Omental fat pad (tissue), 4 donors: Measurements from ENCODE around the gene DST. TPM values are rescaled to one million over a fixed set of nuclear protein-coding genes. Genes with fewer than 3 reads are reported as not detected.

Experiments
- ATAC-seq: fragments of 150-250 bp; one replicate; pipeline ENCODE4 v1.9.1; 2016; ENCODE audit warnings: mild to moderate bottlenecking, moderate library complexity; ENCODE audit not compliant: low FRiP score
- DNase-seq: peaks from one replicate; pipeline ENCODE4 v3.0.0-alpha.2; 2019; ENCODE audit warnings: low spot score
- total RNA-seq, 4 donors: library from RNA; depleted of rRNA; stranded (reverse); fragments of >200 nt; gene quantifications; one replicate each; pipeline ENCODE4 v1.1.0, GENCODE V29; 2016
- TF ChIP-seq, protein P1 (sequence below), 3 donors: fragments of 450-650 bp; IDR thresholded peaks; one replicate each; pipeline ENCODE4 v1.5.1; 2016 to 2017; ENCODE audit warnings: antibody characterized with exemption in 3 of 3, mild to moderate bottlenecking in 3 of 3, moderate library complexity in 2 of 3

Gene DST
- total RNA-seq, 4 donors from 2014 or later, result 126 to 371 (median 160) TPM

DNA sequence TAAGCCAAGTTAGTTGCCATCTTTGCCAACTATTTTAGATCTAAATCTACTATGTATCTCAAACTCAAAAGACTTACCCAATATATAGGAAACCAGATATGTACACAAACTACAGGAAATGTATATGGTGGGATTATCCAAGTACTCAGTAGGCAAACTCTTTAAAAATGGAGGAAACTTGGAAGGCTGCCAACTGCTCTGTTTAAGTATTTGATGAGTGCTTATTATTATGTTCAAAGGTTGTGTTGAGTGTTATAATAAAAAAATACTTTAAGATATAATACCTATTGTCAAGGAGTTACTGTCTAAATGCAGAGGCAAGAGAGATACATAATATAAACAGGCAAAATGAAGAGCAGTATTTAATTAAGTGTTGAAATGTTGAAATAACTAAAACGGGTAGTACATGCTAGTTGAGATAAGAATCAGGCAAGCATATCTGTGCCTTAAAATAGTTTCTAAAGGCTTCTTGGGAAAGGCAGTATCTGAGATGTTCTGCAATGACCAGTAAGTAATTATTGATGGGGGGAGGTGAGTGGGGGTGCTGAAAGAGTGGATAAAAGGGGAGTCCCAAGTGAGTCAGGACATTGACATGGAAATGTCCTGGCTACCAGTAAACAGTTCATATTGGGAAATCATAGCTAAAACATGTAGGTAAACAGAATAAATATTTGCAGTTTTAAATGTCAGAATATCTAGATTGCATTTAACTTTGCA is 6.5 kb upstream of the DST start:
- no peak for ATAC-seq
- DNase-seq, result no peak
- TF ChIP-seq, protein P1, sequence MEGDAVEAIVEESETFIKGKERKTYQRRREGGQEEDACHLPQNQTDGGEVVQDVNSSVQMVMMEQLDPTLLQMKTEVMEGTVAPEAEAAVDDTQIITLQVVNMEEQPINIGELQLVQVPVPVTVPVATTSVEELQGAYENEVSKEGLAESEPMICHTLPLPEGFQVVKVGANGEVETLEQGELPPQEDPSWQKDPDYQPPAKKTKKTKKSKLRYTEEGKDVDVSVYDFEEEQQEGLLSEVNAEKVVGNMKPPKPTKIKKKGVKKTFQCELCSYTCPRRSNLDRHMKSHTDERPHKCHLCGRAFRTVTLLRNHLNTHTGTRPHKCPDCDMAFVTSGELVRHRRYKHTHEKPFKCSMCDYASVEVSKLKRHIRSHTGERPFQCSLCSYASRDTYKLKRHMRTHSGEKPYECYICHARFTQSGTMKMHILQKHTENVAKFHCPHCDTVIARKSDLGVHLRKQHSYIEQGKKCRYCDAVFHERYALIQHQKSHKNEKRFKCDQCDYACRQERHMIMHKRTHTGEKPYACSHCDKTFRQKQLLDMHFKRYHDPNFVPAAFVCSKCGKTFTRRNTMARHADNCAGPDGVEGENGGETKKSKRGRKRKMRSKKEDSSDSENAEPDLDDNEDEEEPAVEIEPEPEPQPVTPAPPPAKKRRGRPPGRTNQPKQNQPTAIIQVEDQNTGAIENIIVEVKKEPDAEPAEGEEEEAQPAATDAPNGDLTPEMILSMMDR (IDR thresholded peaks at IDR 0.05), result no peak

DNA sequence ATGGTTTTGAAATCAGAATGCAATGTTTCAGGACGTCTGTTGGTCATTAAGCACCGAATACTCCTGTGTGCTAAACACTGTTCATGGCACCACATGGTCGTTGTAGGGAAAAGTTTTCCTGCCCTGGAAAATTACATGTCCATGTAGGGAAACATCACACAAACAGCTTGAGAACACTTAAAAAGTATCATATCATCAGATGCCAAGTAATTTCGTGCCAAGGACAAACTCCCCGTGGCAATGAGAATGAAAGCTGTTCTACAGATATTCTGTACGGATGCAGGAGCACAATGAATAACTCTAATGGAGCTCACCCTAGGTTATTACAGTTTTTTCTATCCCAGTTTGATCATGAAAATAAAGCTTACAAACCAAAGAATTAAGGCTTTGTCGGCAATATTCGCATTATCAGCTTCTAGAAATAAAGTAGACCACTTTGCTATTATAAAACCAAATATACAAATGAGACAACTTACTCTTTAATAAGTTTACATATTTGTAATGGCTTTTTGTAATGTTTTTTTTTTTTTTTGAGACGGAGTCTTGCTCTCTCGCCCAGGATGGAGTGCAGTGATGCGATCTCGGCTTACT is 4.6 kb upstream of the DST start:
- DNase-seq (no peak), ATAC-seq (no peak)
- TF ChIP-seq, protein P1 (IDR thresholded peaks at IDR 0.05), result no peak

DNA sequence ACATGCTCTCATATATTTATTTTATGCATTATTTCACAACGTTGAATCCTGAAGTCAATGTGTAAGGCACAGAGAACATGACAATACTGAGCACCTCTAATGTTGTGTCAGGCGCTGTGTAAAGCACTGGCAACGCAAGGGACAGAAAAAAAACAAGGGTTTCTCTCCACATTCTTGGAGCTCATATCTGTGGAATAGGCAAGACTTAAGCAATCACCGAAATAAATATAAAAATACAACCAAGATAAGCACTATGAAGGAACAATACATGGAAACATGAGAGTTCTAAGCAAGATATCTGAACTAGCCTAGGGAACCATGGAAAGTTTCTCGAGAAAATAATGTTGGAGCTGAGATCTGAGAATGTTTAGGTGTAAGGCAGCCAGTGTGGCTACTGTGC is 1.7 kb upstream of the DST start:
- TF ChIP-seq, protein P1 (IDR thresholded peaks at IDR 0.05), result no peak
- no peak for ATAC-seq

DNA sequence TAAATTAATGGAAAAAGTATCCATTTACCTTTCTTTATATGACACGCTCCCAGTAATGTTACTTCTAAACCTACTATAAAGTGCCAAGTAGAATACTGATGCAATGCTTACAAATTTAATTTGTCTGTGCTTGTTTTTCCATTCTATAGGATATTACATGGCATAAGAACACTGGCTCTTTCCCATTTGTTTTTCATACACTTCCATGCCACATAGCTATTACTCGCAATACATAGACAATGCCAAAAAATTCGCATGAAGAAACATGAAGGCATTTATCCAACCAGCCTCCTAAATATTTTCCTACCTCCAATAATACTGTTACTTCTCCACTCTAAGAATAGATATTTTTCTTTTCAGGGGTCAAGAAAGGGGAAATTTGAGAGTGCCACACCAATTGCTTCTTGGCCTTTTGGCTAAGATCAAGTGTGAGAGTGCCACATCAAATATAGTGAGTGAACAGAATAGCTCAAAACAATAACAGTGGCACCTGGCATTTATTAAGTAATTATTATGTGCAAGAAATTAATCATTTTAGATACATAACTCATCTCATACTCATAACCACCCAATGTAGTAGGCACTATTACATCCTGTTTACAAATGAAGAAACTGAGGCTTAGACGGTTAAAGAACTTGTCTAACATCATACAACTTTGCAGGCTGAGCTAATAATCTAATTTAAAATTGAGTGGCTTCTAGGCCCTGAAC is 845 bp upstream of the DST start:
- ATAC-seq (no peak), DNase-seq (no peak)
- TF ChIP-seq, protein P1 (IDR thresholded peaks at IDR 0.05), result no peak

More for the DNA sequence above, 1.7 kb upstream of the DST start:
- DNase-seq, result no peak

DNA sequence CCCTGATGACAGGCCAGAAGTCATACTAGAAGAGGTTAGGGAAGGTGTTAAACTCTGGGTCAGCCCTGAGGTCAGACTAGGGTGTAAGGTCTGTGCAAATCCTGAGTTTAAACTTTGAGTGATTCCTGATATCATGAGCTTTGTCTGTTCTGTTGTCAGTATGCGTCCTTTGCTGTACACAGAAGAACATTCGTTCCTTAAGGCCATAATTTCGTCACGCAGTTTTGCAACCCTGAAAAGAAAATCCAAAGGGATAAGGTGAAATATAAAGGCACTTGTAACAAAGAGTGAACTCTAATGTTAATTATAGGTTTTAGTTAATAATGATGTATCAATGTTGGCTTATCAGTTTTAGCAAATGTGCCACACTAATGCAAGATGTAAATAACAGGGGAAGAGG is 2.3 kb downstream of the DST start:
- DNase-seq (no peak), ATAC-seq (no peak)
- TF ChIP-seq, protein P1 (IDR thresholded peaks at IDR 0.05), result no peak

DNA sequence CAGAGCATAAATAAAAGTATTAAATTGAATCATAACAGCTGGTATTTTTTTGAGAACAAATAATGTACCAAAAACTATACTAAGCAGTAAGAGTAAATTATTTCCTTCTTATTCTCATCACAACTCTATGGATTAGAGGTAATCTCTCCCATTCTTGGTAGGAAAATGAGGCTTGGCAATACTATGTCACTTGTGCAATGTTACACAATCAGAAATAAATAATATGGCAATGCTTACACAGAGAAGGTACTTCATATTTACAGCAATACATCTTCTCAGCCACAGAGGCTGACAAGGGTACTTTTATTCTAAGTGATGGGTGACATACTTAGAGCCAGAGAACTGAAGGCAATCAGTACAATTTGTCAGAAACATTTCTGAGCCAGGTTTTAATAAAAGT is 3.9 kb downstream of the DST start:
- DNase-seq (no peak), ATAC-seq (no peak)
- TF ChIP-seq, protein P1 (IDR thresholded peaks at IDR 0.05), result no peak
